Measurements from ENCODE around the gene WNK2.

Gene WNK2

DNA sequence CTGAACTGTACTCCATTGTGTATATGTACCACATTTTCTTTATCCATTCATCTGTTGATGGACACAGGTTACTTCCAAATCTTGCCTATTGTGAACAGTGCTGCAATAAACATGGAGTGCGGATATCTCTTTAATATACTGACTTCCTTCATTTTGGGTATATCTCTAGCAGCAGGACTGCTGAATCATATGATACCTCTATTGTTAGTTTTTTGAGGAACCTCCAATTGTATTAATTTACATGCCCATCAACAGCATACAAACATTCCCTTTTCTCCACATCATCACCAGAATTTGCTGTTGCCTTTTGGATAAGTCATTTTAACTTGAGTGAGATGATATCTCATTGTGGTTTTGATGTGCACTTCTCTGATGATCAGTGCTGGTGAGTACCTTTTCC is 185.7 kb downstream of the WNK2 start:
- no peak for DNase-seq (ENCODE audit: low read depth in 2 of 2)

Measured in activated CD4-positive, alpha-beta T cell treated with anti-CD3 and anti-CD28 coated beads for 24 hours (primary cell).